ENCODE measurements around the gene TP53I13. TPM values are rescaled to one million over a fixed set of nuclear protein-coding genes. Genes with fewer than 3 reads are reported as not detected.

TP53I13 gene
- total RNA-seq, 1 experiment from 2014 or later: 28.1 TPM

DNA sequence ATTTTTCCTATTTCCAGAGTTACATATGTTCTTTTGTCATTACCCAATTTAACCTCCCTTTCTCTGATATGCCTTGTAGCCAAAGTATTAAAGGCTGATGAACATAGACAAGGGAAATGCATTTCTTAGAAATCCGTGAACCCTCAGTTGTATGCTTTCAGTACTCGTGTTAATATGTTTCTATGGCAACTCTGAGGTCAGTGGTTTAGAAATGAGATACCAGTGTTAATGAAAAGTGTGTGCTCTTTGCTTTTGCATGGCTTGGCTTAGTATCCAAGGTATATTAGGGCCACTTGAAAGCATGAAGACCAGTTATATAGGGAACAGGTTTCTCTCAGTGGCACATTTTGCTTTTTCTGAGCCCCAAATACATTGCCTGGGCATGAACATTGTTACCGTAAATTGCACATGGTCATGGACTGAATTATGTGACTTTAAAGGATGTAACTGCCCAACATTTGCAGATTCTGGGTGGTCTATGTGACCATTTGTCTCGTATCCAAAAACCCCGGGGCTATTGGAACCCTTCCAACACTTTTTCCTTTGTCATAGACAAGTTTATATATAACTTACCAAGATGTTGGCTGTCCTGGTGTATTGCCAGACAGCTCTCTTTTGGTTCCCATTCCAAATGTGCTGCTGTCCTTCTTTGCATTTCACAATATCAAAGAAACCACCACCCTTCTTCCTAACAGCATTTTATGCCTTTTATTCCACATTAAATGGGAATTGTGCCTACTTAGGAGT, 19.2 kb upstream of the TP53I13 start:
- no peaks in the 10 kb centered on the region for H3K27me3 ChIP-seq (ENCODE audit: insufficient read depth, low read length)
- Mint-ChIP-seq H3K36me3 (ENCODE audit: insufficient read depth in 1 of 3, low read depth in 3 of 3) (peaks cover 0 to 9% (median 3%) of the 10 kb centered on the region in 3 experiments; a peak in 5 of 7 replicates), H3K9me3 (no peaks in the 10 kb centered on the region), H3K27me3 (ENCODE audit: low read depth) (peaks cover 1% of the 10 kb centered on the region; the same call in 1 of the 2 replicates), H3K4me1 (peaks cover 3 to 9% of the 10 kb centered on the region in 2 experiments; a peak in 1 of 4 replicates), H3K4me3 (no peak overlapping the region), H3K27ac (no peak overlapping the region)
- no peaks in the 10 kb centered on the region for H3K79me2 ChIP-seq (ENCODE audit: insufficient read depth, low read length)
- no peaks in the 10 kb centered on the region for H4K20me1 ChIP-seq (ENCODE audit: control insufficient read depth, insufficient read depth, insufficient read length)
- no peak overlapping the region for H2AFZ ChIP-seq (ENCODE audit: low read length)
- H3K4ac ChIP-seq (ENCODE audit: low read depth, low read length): no peak overlapping the region
- no peak overlapping the region for H3K27ac ChIP-seq (ENCODE audit: insufficient read length, low read depth, low read length)
- H3K4me2 ChIP-seq (ENCODE audit: insufficient read depth, insufficient read length, low read length): no peak overlapping the region
- no peak overlapping the region for H3K9ac ChIP-seq (ENCODE audit: extremely low read depth, insufficient read length, low read length)
- no peak overlapping the region for H4K5ac ChIP-seq (ENCODE audit: insufficient read length, low read depth, low read length)
- no peak overlapping the region for H4K8ac ChIP-seq (replicated peaks; ENCODE audit: insufficient read length, low read depth, low read length)
- H3K79me1 ChIP-seq (ENCODE audit: insufficient read depth, low read depth, low read length, poor library complexity, severe bottlenecking): no peaks in the 10 kb centered on the region
- no peak overlapping the region for H3K56ac ChIP-seq (ENCODE audit: insufficient read length, low read depth, low read length)
- no CpG with 5 or more reads among the region's 5 CpGs for WGBS (ENCODE audit: extremely low coverage, insufficient read length, low lambda C conversion rate)
- no peak overlapping the region for H3K14ac ChIP-seq (ENCODE audit: insufficient read depth, low read length)
- no peak overlapping the region for H2BK15ac ChIP-seq (ENCODE audit: low read depth, low read length)
- H4K91ac ChIP-seq (ENCODE audit: insufficient read length, low read depth, low read length): no peak overlapping the region
- no peak overlapping the region for H3K18ac ChIP-seq (ENCODE audit: insufficient read length, low read depth, low read length)
- DNase-seq: no peak
- no peak overlapping the region for H3K23ac ChIP-seq (ENCODE audit: insufficient read length, low read depth, low read length)
- H2BK20ac ChIP-seq (ENCODE audit: low read depth, low read length, poor library complexity, severe bottlenecking): no peak overlapping the region
- H2BK5ac ChIP-seq (ENCODE audit: insufficient read length, low read length): no peak overlapping the region
- no peaks in the 10 kb centered on the region for H3K9me3 ChIP-seq (ENCODE audit: control insufficient read depth, low read depth, low read length)
- TF ChIP-seq, protein P1, sequence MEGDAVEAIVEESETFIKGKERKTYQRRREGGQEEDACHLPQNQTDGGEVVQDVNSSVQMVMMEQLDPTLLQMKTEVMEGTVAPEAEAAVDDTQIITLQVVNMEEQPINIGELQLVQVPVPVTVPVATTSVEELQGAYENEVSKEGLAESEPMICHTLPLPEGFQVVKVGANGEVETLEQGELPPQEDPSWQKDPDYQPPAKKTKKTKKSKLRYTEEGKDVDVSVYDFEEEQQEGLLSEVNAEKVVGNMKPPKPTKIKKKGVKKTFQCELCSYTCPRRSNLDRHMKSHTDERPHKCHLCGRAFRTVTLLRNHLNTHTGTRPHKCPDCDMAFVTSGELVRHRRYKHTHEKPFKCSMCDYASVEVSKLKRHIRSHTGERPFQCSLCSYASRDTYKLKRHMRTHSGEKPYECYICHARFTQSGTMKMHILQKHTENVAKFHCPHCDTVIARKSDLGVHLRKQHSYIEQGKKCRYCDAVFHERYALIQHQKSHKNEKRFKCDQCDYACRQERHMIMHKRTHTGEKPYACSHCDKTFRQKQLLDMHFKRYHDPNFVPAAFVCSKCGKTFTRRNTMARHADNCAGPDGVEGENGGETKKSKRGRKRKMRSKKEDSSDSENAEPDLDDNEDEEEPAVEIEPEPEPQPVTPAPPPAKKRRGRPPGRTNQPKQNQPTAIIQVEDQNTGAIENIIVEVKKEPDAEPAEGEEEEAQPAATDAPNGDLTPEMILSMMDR (conservative IDR thresholded peaks at IDR 0.05): no peak
- no peak overlapping the region for H2BK12ac ChIP-seq (ENCODE audit: insufficient read length, low read depth, low read length)
- no peak overlapping the region for H3T11ph ChIP-seq (ENCODE audit: low read length)
- H3K23me2 ChIP-seq (ENCODE audit: insufficient read length, low read depth, low read length, poor library complexity, severe bottlenecking): no peaks in the 10 kb centered on the region
- H2BK120ac ChIP-seq (ENCODE audit: low read depth, low read length, poor library complexity, severe bottlenecking): no peak overlapping the region
- H3K4me1 ChIP-seq (ENCODE audit: insufficient read depth, low read length): no peaks in the 10 kb centered on the region; the same call in 1 of the 2 replicates
- no peak overlapping the region for H2AK5ac ChIP-seq (ENCODE audit: insufficient read length, low read length)

Measured in H9 (cell line).